Measurements from ENCODE around the gene FHOD3.

- TF ChIP-seq CTCF (IDR thresholded peaks at IDR 0.05), result no peak
- no peak for TF ChIP-seq EP300 (IDR thresholded peaks at IDR 0.05)
Measured at GRCh38 chr18:36501100-36501499, 203.6 kb downstream of the FHOD3 start.

Data from esophagus muscularis mucosa (tissue), 3 donors.